ENCODE data around the gene ARHGEF1. TPM values are rescaled to one million over a fixed set of nuclear protein-coding genes. Genes with fewer than 3 reads are reported as not detected.

The ARHGEF1 gene
- total and polyA plus RNA-seq, 2 donors, result 20.1 to 59.2 TPM

GRCh38 chr19:41853344-41853743 lies 29.6 kb upstream of the ARHGEF1 start:
- H3K36me3 ChIP-seq (ENCODE audit: insufficient read depth), result no peaks in the 10 kb centered on the region
- H3K4me1 ChIP-seq (ENCODE audit: insufficient read depth), result no peaks in the 10 kb centered on the region
- H3K27ac ChIP-seq (ENCODE audit: low read depth), result no peak overlapping the region
- DNase-seq (ENCODE audit: extremely low spot score), result no peak
- 74% methylated on average over 2 of the region's 2 CpGs for WGBS
- no peak overlapping the region for H3K4me3 ChIP-seq (ENCODE audit: low read depth, low read length)

GRCh38 chr19:41853768-41854167 lies 29.2 kb upstream of the ARHGEF1 start:
- DNase-seq (ENCODE audit: extremely low spot score), result no peak
- WGBS, result 48% methylated on average over 2 of the region's 2 CpGs
- Histone ChIP-seq H3K27ac (ENCODE audit: low read depth) (no peak overlapping the region), H3K4me1 (ENCODE audit: insufficient read depth) (no peaks in the 10 kb centered on the region), H3K4me3 (ENCODE audit: low read depth, low read length) (no peak overlapping the region), H3K36me3 (ENCODE audit: insufficient read depth) (no peaks in the 10 kb centered on the region)

GRCh38 chr19:41859213-41859617 lies 23.8 kb upstream of the ARHGEF1 start:
- Histone ChIP-seq H3K4me3 (ENCODE audit: low read depth, low read length) (no peak overlapping the region), H3K27ac (ENCODE audit: low read depth) (no peak overlapping the region), H3K36me3 (ENCODE audit: insufficient read depth) (no peaks in the 10 kb centered on the region), H3K4me1 (ENCODE audit: insufficient read depth) (peaks cover 3% of the 10 kb centered on the region)
- no peak for DNase-seq (ENCODE audit: extremely low spot score)
- WGBS, result 2% methylated on average over 8 of the region's 8 CpGs

GRCh38 chr19:41859618-41860418 lies 23.2 kb upstream of the ARHGEF1 start, which contains the start of gene RPS19:
Gene RPS19 (plus strand): TSS chr19:41860255. CDS start chr19:41860775, 520 bp downstream.
- peak; percentile 99 for DNase-seq (ENCODE audit: extremely low spot score)
- Histone ChIP-seq H3K4me3 (ENCODE audit: low read depth, low read length) (peak within 1 kb of the TSS; percentile 89), H3K36me3 (ENCODE audit: insufficient read depth) (peaks cover 4% of the 10 kb centered on the region), H3K27ac (ENCODE audit: low read depth) (peak within 1 kb of the TSS; percentile 85), H3K4me1 (ENCODE audit: insufficient read depth) (peaks cover 3% of the 10 kb centered on the region)
- WGBS, result under 1% methylated on average over 76 of the region's 76 CpGs

GRCh38 chr19:41860419-41861115 lies 22.4 kb upstream of the ARHGEF1 start:
- Histone ChIP-seq H3K27ac (ENCODE audit: low read depth) (peak overlapping the region; percentile 66), H3K4me3 (ENCODE audit: low read depth, low read length) (peak overlapping the region; percentile 89), H3K4me1 (ENCODE audit: insufficient read depth) (peaks cover 3% of the 10 kb centered on the region), H3K36me3 (ENCODE audit: insufficient read depth) (peaks cover 4% of the 10 kb centered on the region)
- DNase-seq (ENCODE audit: extremely low spot score), result no peak
- under 1% methylated on average over 45 of the region's 45 CpGs for WGBS

GRCh38 chr19:41861116-41861768 lies 21.7 kb upstream of the ARHGEF1 start:
- H3K4me1 ChIP-seq (ENCODE audit: insufficient read depth), result peaks cover 3% of the 10 kb centered on the region
- peaks cover 4% of the 10 kb centered on the region for H3K36me3 ChIP-seq (ENCODE audit: insufficient read depth)
- WGBS, result 36% methylated on average over 9 of the region's 9 CpGs
- H3K4me3 ChIP-seq (ENCODE audit: low read depth, low read length), result peak overlapping the region; percentile 89
- DNase-seq (ENCODE audit: extremely low spot score), result no peak
- no peak overlapping the region for H3K27ac ChIP-seq (ENCODE audit: low read depth)

GRCh38 chr19:41861846-41862245 lies 21.1 kb upstream of the ARHGEF1 start:
- peaks cover 3% of the 10 kb centered on the region for H3K4me1 ChIP-seq (ENCODE audit: insufficient read depth)
- no peak overlapping the region for H3K27ac ChIP-seq (ENCODE audit: low read depth)
- H3K36me3 ChIP-seq (ENCODE audit: insufficient read depth), result peaks cover 4% of the 10 kb centered on the region
- no peak overlapping the region for H3K4me3 ChIP-seq (ENCODE audit: low read depth, low read length)
- DNase-seq (ENCODE audit: extremely low spot score), result no peak
- 81% methylated on average over 9 of the region's 9 CpGs for WGBS

- peaks cover 3% of the 10 kb centered on the region for H3K4me1 ChIP-seq (ENCODE audit: insufficient read depth)
- no peak for DNase-seq (ENCODE audit: extremely low spot score)
- no peak overlapping the region for H3K27ac ChIP-seq (ENCODE audit: low read depth)
- WGBS, result 72% methylated on average over 2 of the region's 2 CpGs
- no peak overlapping the region for H3K4me3 ChIP-seq (ENCODE audit: low read depth, low read length)
- peaks cover 4% of the 10 kb centered on the region for H3K36me3 ChIP-seq (ENCODE audit: insufficient read depth)
Observed at GRCh38 chr19:41862445-41862986, 20.5 kb upstream of the ARHGEF1 start.

GRCh38 chr19:41863209-41863931 lies 19.6 kb upstream of the ARHGEF1 start:
- 87% methylated on average over 11 of the region's 11 CpGs for whole genome bisulfite sequencing

GRCh38 chr19:41864374-41864773 lies 18.6 kb upstream of the ARHGEF1 start:
- Histone ChIP-seq H3K4me1 (ENCODE audit: insufficient read depth) (peaks cover 3% of the 10 kb centered on the region), H3K27ac (ENCODE audit: low read depth) (no peak overlapping the region)

More at GRCh38 chr19:41863209-41863931, 19.6 kb upstream of the ARHGEF1 start:
- no peak for DNase-seq (ENCODE audit: extremely low spot score)
- Histone ChIP-seq H3K4me3 (ENCODE audit: low read depth, low read length) (no peak overlapping the region), H3K36me3 (ENCODE audit: insufficient read depth) (peaks cover 4% of the 10 kb centered on the region), H3K27ac (ENCODE audit: low read depth) (no peak overlapping the region), H3K4me1 (ENCODE audit: insufficient read depth) (peaks cover 3% of the 10 kb centered on the region)

GRCh38 chr19:41866284-41866683 lies 16.7 kb upstream of the ARHGEF1 start:
- H3K4me1 ChIP-seq (ENCODE audit: insufficient read depth), result no peaks in the 10 kb centered on the region
- H3K4me3 ChIP-seq (ENCODE audit: low read depth, low read length), result no peak overlapping the region
- 92% methylated on average over 3 of the region's 3 CpGs for WGBS
- no peak overlapping the region for H3K27ac ChIP-seq (ENCODE audit: low read depth)
- peaks cover 4% of the 10 kb centered on the region for H3K36me3 ChIP-seq (ENCODE audit: insufficient read depth)
- no peak for DNase-seq (ENCODE audit: extremely low spot score)

More at GRCh38 chr19:41864374-41864773, 18.6 kb upstream of the ARHGEF1 start:
- Histone ChIP-seq H3K36me3 (ENCODE audit: insufficient read depth) (peaks cover 4% of the 10 kb centered on the region), H3K4me3 (ENCODE audit: low read depth, low read length) (no peak overlapping the region)
- WGBS, result 89% methylated on average over 5 of the region's 5 CpGs
- no peak for DNase-seq (ENCODE audit: extremely low spot score)

GRCh38 chr19:41868120-41868988 lies 14.6 kb upstream of the ARHGEF1 start:
- Histone ChIP-seq H3K4me1 (ENCODE audit: insufficient read depth) (no peaks in the 10 kb centered on the region), H3K36me3 (ENCODE audit: insufficient read depth) (peaks cover 4% of the 10 kb centered on the region), H3K27ac (ENCODE audit: low read depth) (no peak overlapping the region), H3K4me3 (ENCODE audit: low read depth, low read length) (no peak overlapping the region)
- 79% methylated on average over 10 of the region's 10 CpGs for WGBS
- DNase-seq (ENCODE audit: extremely low spot score), result no peak

Measured in urinary bladder (tissue), 4 donors.